K562 (cell line): Measurements from ENCODE around the gene DR1. TPM values are rescaled to one million over a fixed set of nuclear protein-coding genes. Genes with fewer than 3 reads are reported as not detected.

Experiments used
- ATAC-seq: fragments of 200-7000 bp; cut with Tn5 transposase; 3 replicates; pipeline ENCODE4 v1.9.1; 2020; ENCODE audit warnings: moderate library complexity
- Bru-seq: library from RNA; stranded (reverse); fragments of 400-500 nt; gene quantifications from one replicate; lab custom pipeline; 2021; lab: Mats Ljungman, UMichigan
- BruChase-seq, 2 experiments: library from RNA; stranded (reverse); fragments of 400-500 nt; gene quantifications; one replicate each; lab custom pipeline; 2021; lab: Mats Ljungman, UMichigan
- BruUV-seq: library from RNA; stranded (reverse); fragments of 400-500 nt; replicated peaks from 2 replicates; lab custom pipeline; 2021; lab: Mats Ljungman, UMichigan
- CTCF ChIA-PET: fragments of 300-600 bp; formaldehyde crosslinking; extraction: SDS; loops from one replicate; lab custom pipeline; 2021; ENCODE audit warnings: low intra/inter-chr PET ratio; lab: Yijun Ruan, JAX
- POLR2A ChIA-PET: fragments of 300-600, 350-650 bp; sonication (Branson Sonifier 250); formaldehyde crosslinking; extraction: SDS; loops from one replicate; lab custom pipeline; 2021; ENCODE audit warnings: antibody characterized with exemption, inconsistent platforms; lab: Yijun Ruan, JAX
- DNase-seq, 4 experiments: peaks; one replicate each; pipeline versions ENCODE4 v3.0.0 to v3.0.0-alpha.2; 2011 to 2018; ENCODE audit warnings: low spot score in 3 of 4, mixed read lengths in 3 of 4; ENCODE audit errors: extremely low read depth in 1 of 4
- FAIRE-seq: peaks from 2 replicates; lab custom pipeline; 2011; peaks lifted over from hg19 to GRCh38; lab: Jason Lieb, UNC
- H2AFZ ChIP-seq: 2 replicates; pipeline ENCODE4 v1.6.0; 2011; ENCODE audit warnings: low read depth, low read length, control low read depth, inconsistent platforms
- H3K27ac ChIP-seq: fragments of 200-600 bp; 3 replicates; pipeline ENCODE4 v1.8.0; 2011; ENCODE audit warnings: low read depth, mild to moderate bottlenecking, control low read depth, inconsistent platforms, low read length, moderate library complexity, mixed read lengths; ENCODE audit errors: extremely low read depth
- H3K27me3 ChIP-seq, 2 experiments: fragments of 300-600 bp in 1 of 2; 2 replicates in 1 of 2; 3 replicates in 1 of 2; pipeline versions ENCODE4 v1.6.0 to v1.8.0; 2011; ENCODE audit warnings: inconsistent platforms in 2 of 2, low read length in 2 of 2, mild to moderate bottlenecking in 1 of 2, mixed read lengths in 1 of 2, moderate library complexity in 1 of 2; ENCODE audit not compliant: control insufficient read depth in 2 of 2, insufficient read depth in 2 of 2
- H3K36me3 ChIP-seq: fragments of 300-600 bp; 3 replicates; pipeline ENCODE4 v1.8.0; 2011; ENCODE audit warnings: mild to moderate bottlenecking, low read length, inconsistent platforms; ENCODE audit not compliant: control insufficient read depth, insufficient read depth
- H3K4me1 ChIP-seq, 2 experiments: fragments of 200-600 bp in 1 of 2; replicated peaks in 1 of 2; 2 replicates in 1 of 2; 3 replicates in 1 of 2; pipeline versions ENCODE4 v1.5.1 to v1.8.0; 2011; ENCODE audit warnings: inconsistent platforms in 2 of 2, low read length in 2 of 2, mild to moderate bottlenecking in 1 of 2, mixed read lengths in 1 of 2, moderate library complexity in 1 of 2; ENCODE audit not compliant: control insufficient read depth in 2 of 2, insufficient read depth in 2 of 2
- H3K4me2 ChIP-seq: 2 replicates; pipeline ENCODE4 v1.6.1; 2011; ENCODE audit warnings: low read length, control low read depth, inconsistent platforms, mixed read lengths; ENCODE audit not compliant: insufficient read depth
- H3K4me3 ChIP-seq: fragments of 200-600 bp; sonication (generic), shearing (Covaris generic); 2 replicates; pipeline ENCODE4 v1.5.1; 2016; ENCODE audit warnings: control low read depth, inconsistent platforms
- H3K79me2 ChIP-seq: fragments of 200-600 bp; 3 replicates; pipeline ENCODE4 v1.8.0; 2011; ENCODE audit warnings: low read length, inconsistent platforms; ENCODE audit not compliant: control insufficient read depth, insufficient read depth
- H3K9ac ChIP-seq, 2 experiments: 2 replicates each; pipeline versions ENCODE4 v1.6.0 to v1.6.1; 2011; ENCODE audit warnings: low read depth in 2 of 2, low read length in 2 of 2, control low read depth in 1 of 2, inconsistent platforms in 1 of 2, mild to moderate bottlenecking in 1 of 2, mixed read lengths in 1 of 2; ENCODE audit not compliant: insufficient read depth in 1 of 2
- H3K9me1 ChIP-seq: one replicate; pipeline ENCODE4 v1.6.0; 2011; ENCODE audit warnings: inconsistent platforms, mild to moderate bottlenecking, low read length, moderate library complexity; ENCODE audit not compliant: control insufficient read depth, insufficient read depth
- H3K9me3 ChIP-seq: replicated peaks from 2 replicates; pipeline ENCODE4 v1.5.1; 2011; ENCODE audit warnings: low read depth, low read length, inconsistent platforms; ENCODE audit not compliant: control insufficient read depth, insufficient read depth
- H4K20me1 ChIP-seq: replicated peaks from 2 replicates; pipeline ENCODE4 v1.6.1; 2011; ENCODE audit warnings: low read length, inconsistent platforms, mixed read lengths; ENCODE audit not compliant: control insufficient read depth, insufficient read depth
- E2F8 ChIP-seq: fragments of 450-650 bp; IDR thresholded peaks from 2 replicates; pipeline ENCODE4 v1.7.1; 2018; ENCODE audit warnings: mild to moderate bottlenecking, low read depth; ENCODE audit not compliant: partially characterized antibody
- WGBS: fragments of 100-300 bp; shearing (Covaris generic); methylation state at CpG from one replicate; pipeline ENCODE4 v1.1.6; 2016; ENCODE audit warnings: low coverage, mixed read lengths; ENCODE audit not compliant: insufficient coverage; ENCODE audit errors: missing lambda C conversion rate; 5-methylcytosine and 5-hydroxymethylcytosine counted together
- in situ Hi-C: fragments of 300-500 bp; cut with MboI; formaldehyde crosslinking; loops from 4 replicates; pipeline ENCODE4 v1.15.0; 2018; ENCODE audit warnings: inconsistent platforms, mixed read lengths
- intact Hi-C: fragments of 100-400 bp; cut with micrococcal nuclease; formaldehyde crosslinking; loops from 2 replicates; pipeline ENCODE4 v1.14.2; 2022
- long read RNA-seq, 3 experiments: library from polyadenylated mRNA in 2 of 3; library from RNA in 1 of 3; unstranded in 2 of 3; stranded (forward) in 1 of 3; transcript quantifications; one replicate each; pipeline ENCODE4 v2.0.0, GENCODE V29; 2019 to 2022
- polyA minus RNA-seq, 3 experiments: library from RNA; depleted of rRNA, polyadenylated mRNA; stranded (reverse); fragments of >200 nt; gene quantifications; 2 replicates each; pipeline ENCODE4 v1.2.3, GENCODE V29; 2011
- polyA plus RNA-seq, 8 experiments: library from polyadenylated mRNA; depleted of rRNA in 4 of 8; stranded (reverse) in 5 of 8; unstranded in 3 of 8; fragments of >200 nt; fragmentation: Nextera tagmentation in 2 of 8; fragmentation: Illumina TruSeq in 1 of 8; extraction: Ambion mirVana in 2 of 8; extraction: Trizol in 1 of 8; gene quantifications; 2 replicates each; pipeline versions ENCODE4 v1.2.1 to v1.2.3, GENCODE V29; 2011 to 2014; ENCODE audit warnings: inconsistent platforms in 1 of 8, missing spikeins in 1 of 8
- total RNA-seq, 7 experiments: library from RNA; depleted of rRNA in 6 of 7; stranded (reverse); fragments of >200 nt in 6 of 7; fragmentation: Illumina TruSeq in 2 of 7; extraction: Trizol in 2 of 7; gene quantifications; 2 replicates each; pipeline versions ENCODE4 v1.2.1 to v1.2.3, GENCODE V29; 2011 to 2021; ENCODE audit warnings: low replicate concordance in 1 of 7

DR1 gene
- 19.3 and 35.9 TPM in 2 replicates for total RNA-seq (2011; cell fraction: chromatin; rRNA removed; ENCODE audit: low replicate concordance)
- 7.6 and 7.8 TPM in 2 replicates for total RNA-seq (2011; cell fraction: nucleolus; rRNA removed)
- 17.7 and 32.9 TPM in 2 replicates for total RNA-seq (2011; cell fraction: nucleoplasm; rRNA removed)
- total RNA-seq (2014; rRNA removed), result 33.0 and 42.5 TPM in 2 replicates
- 69.5 and 75.7 TPM in 2 replicates for total RNA-seq (2014; rRNA removed; fragmentation: Illumina TruSeq; extraction: Trizol)
- 52.5 and 53.3 TPM in 2 replicates for total RNA-seq (2015; rRNA removed; fragmentation: Illumina TruSeq; extraction: Trizol)
- total RNA-seq (2021), result 76.8 and 78.8 TPM in 2 replicates
- polyA plus RNA-seq (2011; rRNA removed), result 38.4 and 46.3 TPM in 2 replicates
- 12.7 and 17.9 TPM in 2 replicates for polyA plus RNA-seq (2011; cell fraction: cytosol; rRNA removed)
- 8.4 and 11.9 TPM in 2 replicates for polyA plus RNA-seq (2011; cell fraction: nucleus; rRNA removed)
- polyA plus RNA-seq (2012), result 43.7 and 45.5 TPM in 2 replicates
- 44.1 and 52.8 TPM in 2 replicates for polyA plus RNA-seq (2014; fragmentation: Illumina TruSeq; extraction: Trizol)
- 1 to 10 TPM; 8.1 to 9.3 TPM for polyA plus RNA-seq (2014; fragmentation: Nextera tagmentation; extraction: Ambion mirVana)
- 41.9 and 45.6 TPM in 2 replicates for polyA plus RNA-seq (2014; rRNA removed)
- 55.3 and 59.0 TPM in 2 replicates for polyA minus RNA-seq (2011; rRNA and poly(A)+ RNA removed)
- 34.7 and 45.3 TPM in 2 replicates for polyA minus RNA-seq (2011; cell fraction: cytosol; rRNA and poly(A)+ RNA removed)
- polyA minus RNA-seq (2011; cell fraction: nucleus; rRNA and poly(A)+ RNA removed), result 14.7 and 23.2 TPM in 2 replicates
- Bru-seq, nascent RNA, result percentile 95 among the genes with signal in this experiment
- BruChase-seq, experiment 1, labeled RNA remaining after a 2-hour chase, result percentile 93 among the genes with signal in this experiment
- percentile 94 among the genes with signal in this experiment for BruChase-seq, experiment 2, labeled RNA remaining after a 6-hour chase
- long read RNA-seq, experiment 1, full-length matches to known transcripts, result 374 of 431 reads
- long read RNA-seq, experiment 1, partial matches to known transcripts, result 4 of 431 reads
- long read RNA-seq, experiment 1, other reads (novel, unspliced or antisense), result 53 of 431 reads
- long read RNA-seq, experiment 2, full-length matches to known transcripts, result 16 of 50 reads
- long read RNA-seq, experiment 2, partial matches to known transcripts, result 5 of 50 reads
- long read RNA-seq, experiment 2, other reads (novel, unspliced or antisense), result 29 of 50 reads
- long read RNA-seq, experiment 3, full-length matches to known transcripts, result 36 of 42 reads
- long read RNA-seq, experiment 3, partial matches to known transcripts, result 1 of 42 reads
- long read RNA-seq, experiment 3, other reads (novel, unspliced or antisense), result 5 of 42 reads

- peaks cover 78% of the 10 kb centered on the region for H3K79me2 ChIP-seq
- BruUV-seq, result no TSS peak
- peak within 1 kb of the TSS; percentile 99 for H3K27ac ChIP-seq
- FAIRE-seq (peak; percentile 87), ATAC-seq (peak; percentile 70), DNase-seq (peak; percentile 91 to 94 (median 94))
- intact Hi-C loops (loop anchor here (5.0 kb wide), 3 partner anchors 44 to 264 kb away; no protein-coding TSS in a partner anchor), in situ Hi-C loops (no loop called here)
- H3K9me1 ChIP-seq, result no peaks in the 10 kb centered on the region
- H3K4me3 ChIP-seq, result peak within 1 kb of the TSS; percentile 91
- peaks cover 17% of the 10 kb centered on the region for H3K36me3 ChIP-seq
- peak within 1 kb of the TSS; percentile 93 for H3K4me2 ChIP-seq
- H4K20me1 ChIP-seq, result peaks cover 10% of the 10 kb centered on the region; the same call in 1 of the 2 replicates
- peaks cover 0 to 4% of the 10 kb centered on the region in 2 experiments; a peak in 3 of 5 replicates for H3K4me1 ChIP-seq
- CTCF ChIA-PET, result no interaction called here
- no peaks in the 10 kb centered on the region for H3K27me3 ChIP-seq
- no peaks in the 10 kb centered on the region for H3K9me3 ChIP-seq
- WGBS, result under 1% methylated on average over 51 of the region's 80 CpGs
- POLR2A ChIA-PET, result interaction anchor here (0.7 to 2.2 kb wide), 15 partner anchors 9 to 500 kb away, joined by 3 to 16 read pairs (median 5); partner anchors contain the start of gene MTF2
- peak within 1 kb of the TSS; percentile 86 for H2AFZ ChIP-seq
- H3K9ac ChIP-seq, result peak within 1 kb of the TSS; percentile 96 to 100
- peak; percentile 83 for TF ChIP-seq E2F8
These were observed at the start of gene DR1 for GRCh38 chr1:93345633-93346420. DR1 (plus strand) TSS chr1:93345907; CDS start chr1:93346646, 739 bp downstream.
